ENCODE results near the gene MGMT. TPM values are rescaled to one million over a fixed set of nuclear protein-coding genes. Genes with fewer than 3 reads are reported as not detected.

The MGMT gene
- total RNA-seq, 1 experiment from 2014 or later, result 21.2 TPM

DNA sequence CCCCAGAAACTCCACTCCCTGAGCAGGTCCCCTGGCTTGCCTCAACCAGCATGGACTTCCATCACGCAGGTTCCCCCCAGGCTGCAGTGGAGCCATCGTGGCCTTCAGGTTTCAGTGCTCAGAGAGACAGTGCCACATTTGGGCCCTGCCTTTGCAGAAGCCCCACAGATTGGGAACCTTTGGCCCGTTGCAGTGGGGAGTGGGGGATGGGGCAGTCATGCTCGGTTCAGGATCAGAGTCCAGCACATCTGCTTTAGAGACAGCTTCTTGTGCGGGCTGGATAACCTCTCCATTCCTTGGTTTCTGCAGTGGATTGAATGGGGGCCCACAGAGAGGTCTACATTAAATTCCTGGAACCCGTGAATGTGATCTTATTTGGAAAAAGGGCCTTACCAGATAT lies 313.2 kb downstream of the MGMT start:
- no peaks in the 10 kb centered on the region for H3K4me1 ChIP-seq (replicated peaks; ENCODE audit: insufficient read depth)
- ChIA-PET POLR2A (ENCODE audit: unreplicated experiment) (no interaction called here), CTCF (no interaction called here)
- H3K36me3 ChIP-seq (ENCODE audit: low read depth), result no peaks in the 10 kb centered on the region
- H3K27me3 ChIP-seq (ENCODE audit: insufficient read depth, low read depth), result no peaks in the 10 kb centered on the region
- H3K4me2 ChIP-seq, result no peak overlapping the region
- TF ChIP-seq, protein P1, sequence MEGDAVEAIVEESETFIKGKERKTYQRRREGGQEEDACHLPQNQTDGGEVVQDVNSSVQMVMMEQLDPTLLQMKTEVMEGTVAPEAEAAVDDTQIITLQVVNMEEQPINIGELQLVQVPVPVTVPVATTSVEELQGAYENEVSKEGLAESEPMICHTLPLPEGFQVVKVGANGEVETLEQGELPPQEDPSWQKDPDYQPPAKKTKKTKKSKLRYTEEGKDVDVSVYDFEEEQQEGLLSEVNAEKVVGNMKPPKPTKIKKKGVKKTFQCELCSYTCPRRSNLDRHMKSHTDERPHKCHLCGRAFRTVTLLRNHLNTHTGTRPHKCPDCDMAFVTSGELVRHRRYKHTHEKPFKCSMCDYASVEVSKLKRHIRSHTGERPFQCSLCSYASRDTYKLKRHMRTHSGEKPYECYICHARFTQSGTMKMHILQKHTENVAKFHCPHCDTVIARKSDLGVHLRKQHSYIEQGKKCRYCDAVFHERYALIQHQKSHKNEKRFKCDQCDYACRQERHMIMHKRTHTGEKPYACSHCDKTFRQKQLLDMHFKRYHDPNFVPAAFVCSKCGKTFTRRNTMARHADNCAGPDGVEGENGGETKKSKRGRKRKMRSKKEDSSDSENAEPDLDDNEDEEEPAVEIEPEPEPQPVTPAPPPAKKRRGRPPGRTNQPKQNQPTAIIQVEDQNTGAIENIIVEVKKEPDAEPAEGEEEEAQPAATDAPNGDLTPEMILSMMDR (conservative IDR thresholded peaks at IDR 0.05), result no peak
- TF ChIP-seq EZH2 (IDR thresholded peaks at IDR 0.05; ENCODE audit: low read depth), result no peak
- no peaks in the 10 kb centered on the region for H3K9me3 ChIP-seq (ENCODE audit: insufficient read depth, low read depth)
- H2AFZ ChIP-seq, result no peak overlapping the region
- BruUV-seq (replicated peaks), result no TSS peak
- intact Hi-C loops (cut with micrococcal nuclease; ENCODE audit: unreplicated experiment), result no loop called here
- no peak overlapping the region for H3K4me3 ChIP-seq
- no peak for DNase-seq
- no peak overlapping the region for H3K27ac ChIP-seq
- no peaks in the 10 kb centered on the region for H3K9me2 ChIP-seq (ENCODE audit: insufficient read depth)
- H3F3A ChIP-seq (ENCODE audit: insufficient read depth, low read depth), result no peaks in the 10 kb centered on the region
- no peaks in the 10 kb centered on the region for H4K20me1 ChIP-seq (ENCODE audit: insufficient read depth)
- H3K79me2 ChIP-seq (ENCODE audit: low read depth), result no peaks in the 10 kb centered on the region

DNA sequence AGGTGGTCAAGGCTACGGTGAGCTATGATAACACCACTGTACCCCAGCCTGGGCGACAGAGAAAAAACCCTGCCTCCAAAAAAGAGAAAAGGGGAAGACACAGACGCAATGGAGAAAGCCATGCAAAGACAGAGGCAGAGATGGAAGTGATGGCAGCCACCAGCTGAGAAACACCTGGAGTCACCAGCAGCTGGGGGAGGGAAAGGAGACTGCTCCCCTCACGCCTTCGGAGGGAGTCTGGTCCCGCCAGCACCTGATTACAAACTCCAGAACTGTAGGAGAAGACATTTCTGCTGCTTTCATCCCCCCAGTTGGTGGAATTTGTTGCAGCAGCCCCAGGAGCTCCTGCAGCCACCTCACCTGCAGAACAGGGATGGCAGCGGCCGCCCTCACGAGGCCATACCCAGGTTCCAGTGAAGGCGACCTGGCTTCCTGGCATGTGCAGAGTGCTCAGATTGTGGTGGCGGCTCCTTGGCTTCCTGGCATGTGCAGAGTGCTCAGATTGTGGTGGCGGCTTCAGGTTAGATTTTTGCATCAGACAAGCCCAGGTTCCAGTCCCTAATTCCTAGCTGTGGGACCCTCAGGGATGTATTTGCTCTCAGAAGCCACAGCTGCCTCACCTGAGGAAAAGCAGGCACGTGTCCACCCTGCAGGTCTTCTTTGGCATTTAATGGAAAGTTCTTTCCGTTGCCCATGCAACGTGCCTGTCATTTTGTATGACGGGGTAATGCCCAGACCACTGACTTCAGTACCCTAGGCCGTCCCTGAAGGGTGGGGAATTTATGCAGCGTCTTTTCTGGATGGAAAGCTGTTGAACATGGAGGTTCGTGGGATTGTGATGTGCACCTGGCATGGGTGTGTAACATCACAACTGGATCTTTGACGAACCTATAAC lies 314.1 kb downstream of the MGMT start:
- H3K9me3 ChIP-seq (ENCODE audit: insufficient read depth, low read depth), result no peaks in the 10 kb centered on the region
- H3K4me2 ChIP-seq, result no peak overlapping the region
- no peaks in the 10 kb centered on the region for H3K9me2 ChIP-seq (ENCODE audit: insufficient read depth)
- no peaks in the 10 kb centered on the region for H3K36me3 ChIP-seq (ENCODE audit: low read depth)
- H3K4me1 ChIP-seq (replicated peaks; ENCODE audit: insufficient read depth), result no peaks in the 10 kb centered on the region
- CTCF ChIA-PET, result no interaction called here
- H3K79me2 ChIP-seq (ENCODE audit: low read depth), result no peaks in the 10 kb centered on the region
- DNase-seq, result no peak
- TF ChIP-seq, protein P1 (conservative IDR thresholded peaks at IDR 0.05), result no peak
- TF ChIP-seq EZH2 (IDR thresholded peaks at IDR 0.05; ENCODE audit: low read depth), result no peak
- no peak overlapping the region for H3K27ac ChIP-seq
- no peaks in the 10 kb centered on the region for H3F3A ChIP-seq (ENCODE audit: insufficient read depth, low read depth)
- H3K27me3 ChIP-seq (ENCODE audit: insufficient read depth, low read depth), result no peaks in the 10 kb centered on the region
- POLR2A ChIA-PET (ENCODE audit: unreplicated experiment), result no interaction called here
- no peak overlapping the region for H3K4me3 ChIP-seq
- intact Hi-C loops (cut with micrococcal nuclease; ENCODE audit: unreplicated experiment), result no loop called here
- H4K20me1 ChIP-seq (ENCODE audit: insufficient read depth), result no peaks in the 10 kb centered on the region
- H2AFZ ChIP-seq, result no peak overlapping the region
- no TSS peak for BruUV-seq (replicated peaks)

DNA sequence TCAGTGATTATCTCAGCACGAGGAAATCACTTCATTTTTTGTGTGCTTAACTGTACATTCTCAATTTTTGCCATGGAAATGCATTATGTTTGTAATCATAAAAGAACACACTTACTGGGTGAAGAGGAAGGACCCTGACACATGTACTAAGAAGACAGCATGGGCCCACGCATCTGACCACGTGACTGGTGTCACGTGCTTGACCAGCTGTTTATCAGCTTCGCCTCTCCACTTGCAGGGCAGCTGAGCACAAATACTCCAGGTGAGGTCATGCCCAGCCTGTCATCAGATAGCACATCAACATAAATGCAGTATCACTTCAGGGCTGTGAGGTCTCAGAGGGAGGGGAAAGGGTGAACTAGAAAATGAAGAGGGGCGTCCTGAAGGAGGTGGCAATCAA lies 317.2 kb downstream of the MGMT start:
- no TSS peak for BruUV-seq (replicated peaks)
- H3K79me2 ChIP-seq (ENCODE audit: low read depth), result no peaks in the 10 kb centered on the region

More for the DNA sequence above, 317.2 kb downstream of the MGMT start:
- ChIA-PET POLR2A (ENCODE audit: unreplicated experiment) (no interaction called here), CTCF (no interaction called here)
- intact Hi-C loops (cut with micrococcal nuclease; ENCODE audit: unreplicated experiment), result no loop called here
- no peaks in the 10 kb centered on the region for H3F3A ChIP-seq (ENCODE audit: insufficient read depth, low read depth)
- H3K4me3 ChIP-seq, result no peak overlapping the region
- no peaks in the 10 kb centered on the region for H3K9me3 ChIP-seq (ENCODE audit: insufficient read depth, low read depth)
- H2AFZ ChIP-seq, result no peak overlapping the region
- no peaks in the 10 kb centered on the region for H4K20me1 ChIP-seq (ENCODE audit: insufficient read depth)
- no peak for DNase-seq
- H3K4me2 ChIP-seq, result no peak overlapping the region
- no peaks in the 10 kb centered on the region for H3K9me2 ChIP-seq (ENCODE audit: insufficient read depth)
- no peaks in the 10 kb centered on the region for H3K4me1 ChIP-seq (replicated peaks; ENCODE audit: insufficient read depth)
- H3K27ac ChIP-seq, result no peak overlapping the region
- H3K27me3 ChIP-seq (ENCODE audit: insufficient read depth, low read depth), result no peaks in the 10 kb centered on the region
- H3K36me3 ChIP-seq (ENCODE audit: low read depth), result no peaks in the 10 kb centered on the region
- TF ChIP-seq, protein P1 (conservative IDR thresholded peaks at IDR 0.05), result no peak
- no peak for TF ChIP-seq EZH2 (IDR thresholded peaks at IDR 0.05; ENCODE audit: low read depth)

All from PC-9 (cell line).